H1 (cell line): Measurements from ENCODE around the gene PDIA3. TPM values are rescaled to one million over a fixed set of nuclear protein-coding genes. Genes with fewer than 3 reads are reported as not detected.

Experiments used
- CTCF ChIA-PET: fragments of 300-600 bp; sonication (Branson Sonifier 250); formaldehyde crosslinking; loops from one replicate; lab custom pipeline; 2021; ENCODE audit not compliant: partially characterized antibody; lab: Charles Lee
- POLR2A ChIA-PET: fragments of 300-600 bp; sonication (Branson Sonifier 250); formaldehyde crosslinking; loops from one replicate; lab custom pipeline; 2021; ENCODE audit warnings: inconsistent platforms; ENCODE audit not compliant: partially characterized antibody; lab: Charles Lee
- DNase-seq, 2 experiments: peaks; one replicate each; pipeline versions ENCODE4 v3.0.0 to v3.0.0-alpha.2; 2010 to 2022; ENCODE audit warnings: low spot score in 2 of 2, low read depth in 1 of 2, mixed read lengths in 1 of 2
- FAIRE-seq: peaks from 2 replicates; lab custom pipeline; 2011; peaks lifted over from hg19 to GRCh38; lab: Jason Lieb, UNC
- H2AFZ ChIP-seq: 2 replicates; pipeline ENCODE4 v1.8.1; 2012; ENCODE audit warnings: low read length, inconsistent platforms
- H2AK5ac ChIP-seq: 2 replicates; pipeline ENCODE4 v1.6.1; 2013; ENCODE audit warnings: low read depth, low read length
- H2BK120ac ChIP-seq: replicated peaks from 2 replicates; pipeline ENCODE3; 2013; ENCODE audit warnings: low read depth, low read length, inconsistent platforms
- H2BK12ac ChIP-seq: 2 replicates; pipeline ENCODE4 v1.6.1; 2013; ENCODE audit warnings: low read depth, low read length
- H2BK15ac ChIP-seq: 2 replicates; pipeline ENCODE4 v1.6.1; 2013; ENCODE audit warnings: low read length
- H2BK20ac ChIP-seq: 2 replicates; pipeline ENCODE4 v1.6.1; 2013; ENCODE audit warnings: low read length
- H2BK5ac ChIP-seq: 2 replicates; pipeline ENCODE4 v1.6.1; 2013; ENCODE audit warnings: low read depth, low read length
- H3K14ac ChIP-seq: 2 replicates; pipeline ENCODE4 v1.6.1; 2013; ENCODE audit warnings: inconsistent platforms; ENCODE audit not compliant: insufficient read length
- H3K18ac ChIP-seq: 2 replicates; pipeline ENCODE4 v1.6.1; 2013; ENCODE audit warnings: low read length; ENCODE audit errors: extremely low read depth
- H3K23ac ChIP-seq: 2 replicates; pipeline ENCODE4 v1.6.1; 2013; ENCODE audit warnings: inconsistent platforms; ENCODE audit not compliant: insufficient read length
- H3K23me2 ChIP-seq: 2 replicates; pipeline ENCODE4 v1.6.1; 2013; ENCODE audit warnings: low read depth, low read length
- H3K27ac ChIP-seq: 2 replicates; pipeline ENCODE4 v1.6.1; 2011; ENCODE audit warnings: low read depth, low read length, inconsistent platforms
- H3K27me3 ChIP-seq, 4 experiments: replicated peaks in 1 of 4; 1 replicate in 1 of 4; 2 replicates in 3 of 4; pipeline versions ENCODE4 v1.6.1 to v1.8.1; 2011 to 2013; ENCODE audit warnings: low read length in 3 of 4, mild to moderate bottlenecking in 3 of 4, inconsistent platforms in 2 of 4, mixed read lengths in 2 of 4, moderate library complexity in 1 of 4; ENCODE audit not compliant: control insufficient read depth in 3 of 4, insufficient read depth in 3 of 4; ENCODE audit errors: extremely low read depth in 1 of 4
- H3K36me3 ChIP-seq, 4 experiments: 2 replicates each; pipeline versions ENCODE4 v1.6.1 to v1.8.1; 2011 to 2013; ENCODE audit warnings: mild to moderate bottlenecking in 4 of 4, low read length in 3 of 4, moderate library complexity in 2 of 4, control low read depth in 1 of 4, inconsistent platforms in 1 of 4; ENCODE audit not compliant: insufficient read depth in 4 of 4, control insufficient read depth in 2 of 4
- H3K4ac ChIP-seq: replicated peaks from 2 replicates; pipeline ENCODE3; 2013; ENCODE audit warnings: low read length, low read depth, mixed read lengths, inconsistent platforms; ENCODE audit not compliant: insufficient read length
- H3K4me1 ChIP-seq, 4 experiments: replicated peaks in 1 of 4; 1 replicate in 1 of 4; 2 replicates in 3 of 4; pipeline versions ENCODE4 v1.6.1 to v1.8.1; 2011 to 2013; ENCODE audit warnings: low read length in 3 of 4, inconsistent platforms in 2 of 4, mixed read lengths in 1 of 4; ENCODE audit not compliant: insufficient read depth in 4 of 4, control insufficient read depth in 3 of 4
- H3K4me2 ChIP-seq, 2 experiments: 2 replicates each; pipeline versions ENCODE4 v1.6.1 to v1.8.1; 2011 to 2013; ENCODE audit warnings: low read depth in 2 of 2, low read length in 2 of 2, control low read depth in 1 of 2, inconsistent platforms in 1 of 2, mild to moderate bottlenecking in 1 of 2; ENCODE audit not compliant: insufficient read depth in 1 of 2
- H3K4me3 ChIP-seq, 4 experiments: fragments of 200-600, 300-600 bp in 1 of 4; sonication (generic), shearing (Covaris generic), sonication (Bioruptor Twin) in 1 of 4; 2 replicates each; pipeline versions ENCODE4 v1.5.1 to v1.8.1; 2011 to 2016; ENCODE audit warnings: low read length in 4 of 4, low read depth in 3 of 4, control low read depth in 2 of 4, inconsistent platforms in 2 of 4, mild to moderate bottlenecking in 2 of 4, mixed read lengths in 1 of 4, moderate library complexity in 1 of 4; ENCODE audit not compliant: insufficient read depth in 2 of 4; ENCODE audit errors: extremely low read depth in 1 of 4
- H3K56ac ChIP-seq: replicated peaks from 2 replicates; pipeline ENCODE3; 2013; ENCODE audit warnings: low read depth, mild to moderate bottlenecking, mixed read lengths, low read length, inconsistent platforms; ENCODE audit not compliant: insufficient read length
- H3K79me1 ChIP-seq: 2 replicates; pipeline ENCODE4 v1.6.1; 2013; ENCODE audit warnings: low read depth, low read length, control low read depth
- H3K79me2 ChIP-seq, 2 experiments: 2 replicates each; pipeline versions ENCODE4 v1.6.1 to v1.8.1; 2012 to 2013; ENCODE audit warnings: low read length in 2 of 2, mild to moderate bottlenecking in 2 of 2, inconsistent platforms in 1 of 2; ENCODE audit not compliant: insufficient read depth in 2 of 2, control insufficient read depth in 1 of 2
- H3K9ac ChIP-seq, 4 experiments: replicated peaks in 1 of 4; 1 replicate in 1 of 4; 2 replicates in 3 of 4; pipeline versions ENCODE4 v1.6.1 to v1.8.1; 2011 to 2013; ENCODE audit warnings: low read depth in 3 of 4, low read length in 3 of 4, control low read depth in 2 of 4, mild to moderate bottlenecking in 2 of 4, moderate library complexity in 2 of 4, inconsistent platforms in 1 of 4; ENCODE audit errors: extremely low read depth in 1 of 4
- H3K9me3 ChIP-seq, 2 experiments: 2 replicates each; pipeline versions ENCODE4 v1.6.1 to v1.8.1; 2012 to 2013; ENCODE audit warnings: mild to moderate bottlenecking in 2 of 2, moderate library complexity in 2 of 2, control low read depth in 1 of 2, inconsistent platforms in 1 of 2, low read depth in 1 of 2, low read length in 1 of 2, mixed read lengths in 1 of 2; ENCODE audit not compliant: insufficient read depth in 2 of 2
- H4K20me1 ChIP-seq, 2 experiments: replicated peaks in 1 of 2; 2 replicates each; pipeline versions ENCODE3 to v1.8.1; 2011 to 2013; ENCODE audit warnings: inconsistent platforms in 2 of 2, low read length in 2 of 2, mild to moderate bottlenecking in 1 of 2; ENCODE audit not compliant: insufficient read depth in 2 of 2, control insufficient read depth in 1 of 2
- H4K5ac ChIP-seq: 2 replicates; pipeline ENCODE4 v1.6.1; 2013; ENCODE audit warnings: low read length, low read depth, mixed read lengths, inconsistent platforms; ENCODE audit not compliant: insufficient read length
- H4K8ac ChIP-seq: 2 replicates; pipeline ENCODE4 v1.8.0; 2013; ENCODE audit warnings: mild to moderate bottlenecking, moderate library complexity, low read length, inconsistent platforms; ENCODE audit not compliant: insufficient read depth; ENCODE audit errors: extremely low read depth
- H4K91ac ChIP-seq: replicated peaks from 2 replicates; pipeline ENCODE3; 2013; ENCODE audit warnings: low read length, mixed read lengths, inconsistent platforms; ENCODE audit not compliant: insufficient read length
- BCL11A ChIP-seq, 2 experiments: IDR thresholded peaks; one replicate each; pipeline ENCODE4 v1.6.1; 2011; ENCODE audit warnings: low read depth in 2 of 2, low read length in 2 of 2, mild to moderate bottlenecking in 2 of 2
- CHD2 ChIP-seq: IDR thresholded peaks from 2 replicates; pipeline ENCODE4 v1.6.1; 2012; ENCODE audit warnings: low read length, improper control_type of control experiment
- MAFK ChIP-seq: IDR thresholded peaks from 2 replicates; pipeline ENCODE4 v1.6.1; 2012; ENCODE audit warnings: low read depth, mild to moderate bottlenecking, improper control_type of control experiment, low read length
- WGBS, 2 experiments: shearing (Covaris generic) in 1 of 2; methylation state at CpG; one replicate each; pipeline versions ENCODE4 v1.1.6 to v1.1.7; 2013 to 2015; ENCODE audit warnings: low lambda C conversion rate in 2 of 2, mixed read lengths in 2 of 2, inconsistent platforms in 1 of 2, low coverage in 1 of 2, missing lambda C conversion rate in 1 of 2; ENCODE audit not compliant: insufficient replicate concordance in 2 of 2, insufficient coverage in 1 of 2, insufficient read length in 1 of 2; ENCODE audit errors: extremely low coverage in 1 of 2, missing lambda C conversion rate in 1 of 2; 5-methylcytosine and 5-hydroxymethylcytosine counted together
- polyA plus RNA-seq, 7 experiments: library from polyadenylated mRNA; depleted of rRNA in 3 of 7; stranded (reverse) in 5 of 7; unstranded in 2 of 7; fragments of >200 nt in 5 of 7; fragments of 200-250 nt in 2 of 7; gene quantifications; 1 replicate in 5 of 7; 2 replicates in 1 of 7; 4 replicates in 1 of 7; pipeline versions ENCODE4 v1.2.1 to v1.2.3, GENCODE V29; 2011 to 2013; ENCODE audit warnings: missing spikeins in 2 of 7, mixed read lengths in 2 of 7
- total RNA-seq: library from RNA; stranded (reverse); fragmentation: NEBNext Ultra II Directional; extraction: Animal tissue kit (Norgen Biotek cat#: 25700); gene quantifications from 2 replicates; pipeline ENCODE4 v1.2.1, GENCODE V29; 2021

PDIA3 gene
- total and polyA plus RNA-seq, 2 of the 8 experiments (the other 6 are each of a cell fraction or from before 2014, with no cell fraction given): 90.4 to 655 TPM

- Histone ChIP-seq H3K14ac (no peak overlapping the region), H3K36me3 (peaks cover 0 to 38% (median 14%) of the 10 kb centered on the region in 4 experiments; a peak in 6 of 8 replicates), H3K23ac (no peak overlapping the region), H4K8ac (no peak overlapping the region), H4K91ac (no peak overlapping the region), H3K27ac (no peak overlapping the region), H3K27me3 (no peaks in the 10 kb centered on the region), H3K79me2 (peaks cover 9 to 79% of the 10 kb centered on the region in 2 experiments), H3K4me1 (peaks cover 0 to 6% (median 2%) of the 10 kb centered on the region in 4 experiments; a peak in 6 of 7 replicates), H3K9ac (no peak overlapping the region), H2BK120ac (no peak overlapping the region), H3K23me2 (no peaks in the 10 kb centered on the region; the same call in 1 of the 2 replicates), H3K4me2 (no peak overlapping the region), H2BK15ac (no peak overlapping the region), H3K9me3 (no peaks in the 10 kb centered on the region), H2AK5ac (no peak overlapping the region), H3K56ac (no peak overlapping the region), H3K18ac (no peak overlapping the region), H4K20me1 (peaks cover 17 to 23% of the 10 kb centered on the region in 2 experiments), H2BK12ac (no peak overlapping the region), H2BK20ac (no peak overlapping the region), H3K79me1 (no peaks in the 10 kb centered on the region; the same call in 1 of the 2 replicates), H3K4ac (no peak overlapping the region), H2BK5ac (no peak overlapping the region), H4K5ac (no peak overlapping the region), H3K4me3 (no peak overlapping the region), H2AFZ (no peak overlapping the region)
- 92% methylated on average over 11 of the region's 12 CpGs; no CpG with 5 or more reads in 1 of the 2 experiments for WGBS, 2 experiments
- CTCF ChIA-PET: interaction anchor here (0.7 to 1.3 kb wide), 2 partner anchors 24 to 223 kb away, joined by 3 to 4 read pairs; no protein-coding TSS in a partner anchor
- DNase-seq (no peak), FAIRE-seq (no peak)
- TF ChIP-seq BCL11A (IDR thresholded peaks at IDR 0.05; ENCODE audit: low read depth in 2 of 2, low read length in 2 of 2) (no peak), MAFK (no peak), CHD2 (no peak)
- POLR2A ChIA-PET: interaction anchor here (1.3 kb wide), 1 partner anchor 46 kb away, joined by 3 read pairs; no protein-coding TSS in a partner anchor
Measured at GRCh38 chr15:43749690-43750345, 3.6 kb downstream of the PDIA3 start.
